ENCODE data around the gene RAG2. TPM values are rescaled to one million over a fixed set of nuclear protein-coding genes. Genes with fewer than 3 reads are reported as not detected.

RAG2 gene
- total and polyA plus RNA-seq, 2 experiments from 2014 or later: not detected

- Histone ChIP-seq H3K9me2 (replicated peaks; ENCODE audit: insufficient read depth) (no peaks in the 10 kb centered on the region), H3K27ac (no peak overlapping the region)
- no peak for TF ChIP-seq EZH2 (IDR thresholded peaks at IDR 0.05; ENCODE audit: borderline replicate concordance)
- TF ChIP-seq CTCF (IDR thresholded peaks at IDR 0.05; ENCODE audit: poor library complexity): no peak
- TF ChIP-seq EZH2phosphoT487 (IDR thresholded peaks at IDR 0.05; ENCODE audit: low read depth, severe bottlenecking, unreplicated experiment): no peak
Observed at GRCh38 chr11:36596880-36597279, 1.2 kb downstream of the RAG2 start.

GRCh38 chr11:36594316-36594989, 3.6 kb downstream of the RAG2 start, which contains the start of gene IFTAP:
Gene IFTAP (plus strand): TSS chr11:36594502. CDS start chr11:36610104, 15,602 bp downstream.
- no peaks in the 10 kb centered on the region for H3K9me2 ChIP-seq (replicated peaks; ENCODE audit: insufficient read depth)
- peak within 1 kb of the TSS; percentile 83 for H3K4me2 ChIP-seq
- WGBS (ENCODE audit: low lambda C conversion rate, missing lambda C conversion rate): under 1% methylated on average over 29 of the region's 29 CpGs
- H3K27ac ChIP-seq: no peak within 1 kb of the TSS
- no peaks in the 10 kb centered on the region for H3K9me3 ChIP-seq (ENCODE audit: low read depth)
- no peaks in the 10 kb centered on the region for H3K36me3 ChIP-seq (replicated peaks; ENCODE audit: insufficient read depth, low read depth)
- H3K27me3 ChIP-seq: peaks cover 6% of the 10 kb centered on the region
- no peaks in the 10 kb centered on the region for H3K4me1 ChIP-seq (ENCODE audit: insufficient read depth)
- H3K4me3 ChIP-seq: peak within 1 kb of the TSS; percentile 56
- no peak for TF ChIP-seq EZH2 (IDR thresholded peaks at IDR 0.05; ENCODE audit: borderline replicate concordance)
- TF ChIP-seq EZH2phosphoT487 (IDR thresholded peaks at IDR 0.05; ENCODE audit: low read depth, severe bottlenecking, unreplicated experiment): no peak
- TF ChIP-seq CTCF (IDR thresholded peaks at IDR 0.05; ENCODE audit: poor library complexity): no peak
- peak within 1 kb of the TSS; percentile 90 for H2AFZ ChIP-seq
- peaks cover 8% of the 10 kb centered on the region for H3K79me2 ChIP-seq
- peak; percentile 88 for DNase-seq (ENCODE audit: low spot score)
- no peaks in the 10 kb centered on the region for H4K20me1 ChIP-seq (ENCODE audit: insufficient read depth, poor library complexity, severe bottlenecking)

More at GRCh38 chr11:36596880-36597279, 1.2 kb downstream of the RAG2 start:
- Histone ChIP-seq H3K4me3 (no peak overlapping the region), H3K9me3 (ENCODE audit: low read depth) (no peaks in the 10 kb centered on the region), H3K4me1 (ENCODE audit: insufficient read depth) (no peaks in the 10 kb centered on the region), H2AFZ (no peak overlapping the region), H3K27me3 (no peaks in the 10 kb centered on the region), H3K4me2 (no peak overlapping the region), H3K79me2 (peaks cover 8% of the 10 kb centered on the region), H3K36me3 (replicated peaks; ENCODE audit: insufficient read depth, low read depth) (no peaks in the 10 kb centered on the region), H4K20me1 (ENCODE audit: insufficient read depth, poor library complexity, severe bottlenecking) (no peaks in the 10 kb centered on the region)
- DNase-seq (ENCODE audit: low spot score): no peak

- whole genome bisulfite sequencing (ENCODE audit: low lambda C conversion rate, missing lambda C conversion rate): 55% methylated on average over 1 of the region's 1 CpG
- no peak overlapping the region for H3K27ac ChIP-seq
- H3K27me3 ChIP-seq: peaks cover 22% of the 10 kb centered on the region
- H3K4me2 ChIP-seq: no peak overlapping the region
- no peaks in the 10 kb centered on the region for H3K36me3 ChIP-seq (replicated peaks; ENCODE audit: insufficient read depth, low read depth)
- no peaks in the 10 kb centered on the region for H4K20me1 ChIP-seq (ENCODE audit: insufficient read depth, poor library complexity, severe bottlenecking)
- no peak for DNase-seq (ENCODE audit: low spot score)
- TF ChIP-seq CTCF (IDR thresholded peaks at IDR 0.05; ENCODE audit: poor library complexity) (no peak), EZH2phosphoT487 (IDR thresholded peaks at IDR 0.05; ENCODE audit: low read depth, severe bottlenecking, unreplicated experiment) (no peak), EZH2 (IDR thresholded peaks at IDR 0.05; ENCODE audit: borderline replicate concordance) (no peak)
- no peaks in the 10 kb centered on the region for H3K9me3 ChIP-seq (ENCODE audit: low read depth)
- H3K4me3 ChIP-seq: no peak overlapping the region
- H3K4me1 ChIP-seq (ENCODE audit: insufficient read depth): no peaks in the 10 kb centered on the region
- peaks cover 8% of the 10 kb centered on the region for H3K79me2 ChIP-seq
- no peak overlapping the region for H2AFZ ChIP-seq
- H3K9me2 ChIP-seq (replicated peaks; ENCODE audit: insufficient read depth): no peaks in the 10 kb centered on the region
Observed at GRCh38 chr11:36591433-36591832, 6.6 kb downstream of the RAG2 start.
